Prostate gland (tissue), 2 donors: ENCODE results near the gene ITGA11.

Experiments
- POLR2A ChIP-seq: fragments of 450-650 bp; IDR thresholded peaks from one replicate; pipeline ENCODE4 v1.6.1; 2016; ENCODE audit warnings: antibody characterized with exemption, mild to moderate bottlenecking
- POLR2AphosphoS5 ChIP-seq: sonication (generic); formaldehyde crosslinking; IDR thresholded peaks from one replicate; pipeline ENCODE4 v1.6.1; 2017; ENCODE audit warnings: antibody characterized with exemption
- TF ChIP-seq, protein P1 (sequence below), 4 experiments: fragments of 200-600 bp in 2 of 4; fragments of 450-650 bp in 2 of 4; sonication (generic) in 2 of 4; IDR thresholded peaks; 1 replicate in 3 of 4; 2 replicates in 1 of 4; pipeline ENCODE4 v1.5.1; 2016 to 2019; ENCODE audit warnings: antibody characterized with exemption in 4 of 4, mild to moderate bottlenecking in 2 of 4, moderate library complexity in 2 of 4

DNA sequence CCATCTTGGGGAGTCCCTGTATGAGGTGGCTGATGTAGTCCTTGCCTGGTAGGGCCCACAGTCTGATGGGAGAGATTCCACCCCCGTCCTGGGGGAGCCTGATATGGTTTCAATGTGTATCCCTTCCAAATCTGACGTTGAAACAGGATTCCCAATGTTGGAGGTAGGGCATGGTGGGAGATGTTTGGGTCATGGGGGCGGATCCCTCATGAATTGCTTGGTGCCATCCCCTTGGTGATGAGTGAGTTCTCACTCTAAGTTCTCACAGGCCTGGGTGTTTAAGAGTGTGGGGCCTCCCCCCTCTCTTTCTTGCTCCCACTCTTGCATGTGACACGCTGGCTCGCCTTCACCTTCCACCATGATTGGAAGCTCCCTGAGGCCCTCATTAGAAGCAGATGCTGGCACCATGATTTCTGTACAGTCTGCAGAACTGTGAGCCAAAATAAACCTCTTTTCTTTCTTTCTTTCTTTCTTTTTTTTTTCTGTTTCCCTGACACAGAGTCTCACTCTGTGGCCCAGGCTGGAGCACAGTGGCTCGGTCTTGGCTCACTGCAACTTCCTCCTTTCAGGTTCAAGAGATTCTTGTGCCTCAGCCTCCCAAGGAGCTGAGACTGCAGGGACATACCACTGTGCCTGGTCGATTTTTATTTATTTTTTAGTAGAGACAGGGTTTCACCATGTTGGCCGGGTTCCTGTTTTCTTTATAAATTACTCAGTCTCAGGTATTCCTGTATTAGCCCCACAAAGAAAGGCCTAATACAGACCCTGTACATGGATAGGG lies 28.6 kb downstream of the ITGA11 start:
- TF ChIP-seq, protein P1, sequence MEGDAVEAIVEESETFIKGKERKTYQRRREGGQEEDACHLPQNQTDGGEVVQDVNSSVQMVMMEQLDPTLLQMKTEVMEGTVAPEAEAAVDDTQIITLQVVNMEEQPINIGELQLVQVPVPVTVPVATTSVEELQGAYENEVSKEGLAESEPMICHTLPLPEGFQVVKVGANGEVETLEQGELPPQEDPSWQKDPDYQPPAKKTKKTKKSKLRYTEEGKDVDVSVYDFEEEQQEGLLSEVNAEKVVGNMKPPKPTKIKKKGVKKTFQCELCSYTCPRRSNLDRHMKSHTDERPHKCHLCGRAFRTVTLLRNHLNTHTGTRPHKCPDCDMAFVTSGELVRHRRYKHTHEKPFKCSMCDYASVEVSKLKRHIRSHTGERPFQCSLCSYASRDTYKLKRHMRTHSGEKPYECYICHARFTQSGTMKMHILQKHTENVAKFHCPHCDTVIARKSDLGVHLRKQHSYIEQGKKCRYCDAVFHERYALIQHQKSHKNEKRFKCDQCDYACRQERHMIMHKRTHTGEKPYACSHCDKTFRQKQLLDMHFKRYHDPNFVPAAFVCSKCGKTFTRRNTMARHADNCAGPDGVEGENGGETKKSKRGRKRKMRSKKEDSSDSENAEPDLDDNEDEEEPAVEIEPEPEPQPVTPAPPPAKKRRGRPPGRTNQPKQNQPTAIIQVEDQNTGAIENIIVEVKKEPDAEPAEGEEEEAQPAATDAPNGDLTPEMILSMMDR (IDR thresholded peaks at IDR 0.05): no peak
- TF ChIP-seq POLR2AphosphoS5 (no peak), POLR2A (no peak)
